Epithelial cell of proximal tubule (primary cell): ENCODE data around the gene TEAD1. TPM values are rescaled to one million over a fixed set of nuclear protein-coding genes. Genes with fewer than 3 reads are reported as not detected.

ENCODE experiments used
- DNase-seq: peaks from one replicate; pipeline ENCODE4 v3.0.0-alpha.2; 2011; ENCODE audit warnings: low read depth
- H3K4me3 ChIP-seq: 2 replicates; pipeline ENCODE4 v1.5.1; 2011; ENCODE audit warnings: low read depth, mild to moderate bottlenecking, low read length
- total RNA-seq: library from RNA; depleted of rRNA; stranded (reverse); fragments of >200 nt; gene quantifications from 2 replicates; pipeline ENCODE4 v1.2.3, GENCODE V29; 2015
- TF ChIP-seq, protein P1 (sequence below): conservative IDR thresholded peaks from 2 replicates; pipeline ENCODE4 v1.5.1; 2012; ENCODE audit warnings: low read depth, mild to moderate bottlenecking, low read length

The TEAD1 gene
- total RNA-seq, 1 donor from 2014 or later = 61.9 TPM

- H3K4me3 ChIP-seq = no peak overlapping the region
- DNase-seq = no peak
- TF ChIP-seq, protein P1, sequence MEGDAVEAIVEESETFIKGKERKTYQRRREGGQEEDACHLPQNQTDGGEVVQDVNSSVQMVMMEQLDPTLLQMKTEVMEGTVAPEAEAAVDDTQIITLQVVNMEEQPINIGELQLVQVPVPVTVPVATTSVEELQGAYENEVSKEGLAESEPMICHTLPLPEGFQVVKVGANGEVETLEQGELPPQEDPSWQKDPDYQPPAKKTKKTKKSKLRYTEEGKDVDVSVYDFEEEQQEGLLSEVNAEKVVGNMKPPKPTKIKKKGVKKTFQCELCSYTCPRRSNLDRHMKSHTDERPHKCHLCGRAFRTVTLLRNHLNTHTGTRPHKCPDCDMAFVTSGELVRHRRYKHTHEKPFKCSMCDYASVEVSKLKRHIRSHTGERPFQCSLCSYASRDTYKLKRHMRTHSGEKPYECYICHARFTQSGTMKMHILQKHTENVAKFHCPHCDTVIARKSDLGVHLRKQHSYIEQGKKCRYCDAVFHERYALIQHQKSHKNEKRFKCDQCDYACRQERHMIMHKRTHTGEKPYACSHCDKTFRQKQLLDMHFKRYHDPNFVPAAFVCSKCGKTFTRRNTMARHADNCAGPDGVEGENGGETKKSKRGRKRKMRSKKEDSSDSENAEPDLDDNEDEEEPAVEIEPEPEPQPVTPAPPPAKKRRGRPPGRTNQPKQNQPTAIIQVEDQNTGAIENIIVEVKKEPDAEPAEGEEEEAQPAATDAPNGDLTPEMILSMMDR = no peak
Observed at GRCh38 chr11:12824281-12825041, 150.2 kb downstream of the TEAD1 start.

- H3K4me3 ChIP-seq = no peak overlapping the region
- DNase-seq = no peak
- TF ChIP-seq, protein P1 = no peak
Observed at GRCh38 chr11:12826441-12826840, 152.2 kb downstream of the TEAD1 start.

- TF ChIP-seq, protein P1 = no peak
- H3K4me3 ChIP-seq = peak overlapping the region; percentile 56
- no peak for DNase-seq
Observed at GRCh38 chr11:12827369-12827768, 153.1 kb downstream of the TEAD1 start.

GRCh38 chr11:12827929-12828812, 153.9 kb downstream of the TEAD1 start:
- TF ChIP-seq, protein P1 = no peak
- DNase-seq = no peak

GRCh38 chr11:12829131-12829530, 154.9 kb downstream of the TEAD1 start:
- no peak overlapping the region for H3K4me3 ChIP-seq
- TF ChIP-seq, protein P1 = no peak
- no peak for DNase-seq

More at GRCh38 chr11:12827929-12828812, 153.9 kb downstream of the TEAD1 start:
- peak overlapping the region; percentile 56 for H3K4me3 ChIP-seq

GRCh38 chr11:12829540-12830314, 155.5 kb downstream of the TEAD1 start:
- no peak overlapping the region for H3K4me3 ChIP-seq
- DNase-seq = no peak
- TF ChIP-seq, protein P1 = no peak
